ENCODE measurements around the gene TMEM98.
"Not testable (repeated sequence)": the region's sequence is repeated elsewhere in the genome, so short reads cannot be mapped to it uniquely, and the experiment has no call there.

TMEM98 gene

GRCh38 chr17:32987453-32987805 lies 59.5 kb downstream of the TMEM98 start:
- in situ Hi-C loops (cut with MboI; ENCODE audit: low sequenced_read_pairs); H3K27me3 ChIP-seq (ENCODE audit: low read depth); DNase-seq (ENCODE audit: low spot score in 2 of 2); H3K9me3 ChIP-seq; H3K4me1 ChIP-seq; H3K4me3 ChIP-seq; H3K36me3 ChIP-seq (replicated peaks): not testable (repeated sequence)

- H3K4me1 ChIP-seq; H3K9me3 ChIP-seq; H3K27me3 ChIP-seq (ENCODE audit: low read depth); H3K36me3 ChIP-seq (replicated peaks); DNase-seq (ENCODE audit: low spot score in 2 of 2); H3K4me3 ChIP-seq; in situ Hi-C loops (cut with MboI; ENCODE audit: low sequenced_read_pairs): not testable (repeated sequence)
These were observed 59.9 kb downstream of the TMEM98 start for GRCh38 chr17:32987868-32988267.

GRCh38 chr17:32988481-32989101 lies 60.6 kb downstream of the TMEM98 start:
- in situ Hi-C loops (cut with MboI; ENCODE audit: low sequenced_read_pairs): no loop called here
- DNase-seq (ENCODE audit: low spot score in 2 of 2): no peak
- Histone ChIP-seq H3K36me3 (replicated peaks) (no peaks in the 10 kb centered on the region), H3K27me3 (ENCODE audit: low read depth) (no peaks in the 10 kb centered on the region), H3K4me1 (no peaks in the 10 kb centered on the region), H3K4me3 (no peak overlapping the region), H3K9me3 (no peaks in the 10 kb centered on the region)

GRCh38 chr17:32992321-32993033 lies 64.5 kb downstream of the TMEM98 start:
- Histone ChIP-seq H3K36me3 (replicated peaks) (no peaks in the 10 kb centered on the region), H3K4me3 (no peak overlapping the region), H3K4me1 (no peaks in the 10 kb centered on the region), H3K9me3 (no peaks in the 10 kb centered on the region), H3K27me3 (ENCODE audit: low read depth) (no peaks in the 10 kb centered on the region)
- in situ Hi-C loops (cut with MboI; ENCODE audit: low sequenced_read_pairs): no loop called here
- no peak for DNase-seq (ENCODE audit: low spot score in 2 of 2)

- H3K4me3 ChIP-seq: no peak overlapping the region
- no peaks in the 10 kb centered on the region for H3K36me3 ChIP-seq (replicated peaks)
- in situ Hi-C loops (cut with MboI; ENCODE audit: low sequenced_read_pairs): no loop called here
- no peaks in the 10 kb centered on the region for H3K9me3 ChIP-seq
- H3K4me1 ChIP-seq: no peaks in the 10 kb centered on the region
- no peaks in the 10 kb centered on the region for H3K27me3 ChIP-seq (ENCODE audit: low read depth)
- DNase-seq (ENCODE audit: low spot score in 2 of 2): no peak
These were observed 66.0 kb downstream of the TMEM98 start for GRCh38 chr17:32993977-32994376.
